ENCODE data around the gene ZDHHC17.

ZDHHC17 gene

GRCh38 chr12:76747245-76747644 is 16.7 kb upstream of the ZDHHC17 start:
- H3K27ac ChIP-seq = no peak overlapping the region
- TF ChIP-seq CTCF (IDR thresholded peaks at IDR 0.05) (no peak), ZFX (IDR thresholded peaks at IDR 0.05; ENCODE audit: borderline replicate concordance) (no peak)

- TF ChIP-seq CTCF (IDR thresholded peaks at IDR 0.05) (no peak), ZFX (IDR thresholded peaks at IDR 0.05; ENCODE audit: borderline replicate concordance) (no peak)
Measured at GRCh38 chr12:76755829-76756379, 8.0 kb upstream of the ZDHHC17 start.

GRCh38 chr12:76757694-76758093 is 6.2 kb upstream of the ZDHHC17 start:
- TF ChIP-seq CTCF (IDR thresholded peaks at IDR 0.05) (no peak), ZFX (IDR thresholded peaks at IDR 0.05; ENCODE audit: borderline replicate concordance) (no peak)
- no peak overlapping the region for H3K27ac ChIP-seq

More at GRCh38 chr12:76755829-76756379, 8.0 kb upstream of the ZDHHC17 start:
- H3K27ac ChIP-seq = no peak overlapping the region

GRCh38 chr12:76762601-76762980 is 1.3 kb upstream of the ZDHHC17 start:
- H3K27ac ChIP-seq = no peak overlapping the region
- TF ChIP-seq CTCF (IDR thresholded peaks at IDR 0.05) = no peak
- TF ChIP-seq ZFX (IDR thresholded peaks at IDR 0.05; ENCODE audit: borderline replicate concordance) = no peak

- peak overlapping the region; percentile 92 for H3K27ac ChIP-seq
- TF ChIP-seq CTCF (IDR thresholded peaks at IDR 0.05) = no peak
- TF ChIP-seq ZFX (IDR thresholded peaks at IDR 0.05; ENCODE audit: borderline replicate concordance) = no peak
Measured at GRCh38 chr12:76764856-76765255, 941 bp downstream of the ZDHHC17 start.

- no peak for TF ChIP-seq CTCF (IDR thresholded peaks at IDR 0.05)
- TF ChIP-seq ZFX (IDR thresholded peaks at IDR 0.05; ENCODE audit: borderline replicate concordance) = no peak
- no peak overlapping the region for H3K27ac ChIP-seq
Measured at GRCh38 chr12:76765598-76765997, 1.7 kb downstream of the ZDHHC17 start.

- H3K27ac ChIP-seq = no peak overlapping the region
- no peak for TF ChIP-seq ZFX (IDR thresholded peaks at IDR 0.05; ENCODE audit: borderline replicate concordance)
- TF ChIP-seq CTCF (IDR thresholded peaks at IDR 0.05) = no peak
Measured at GRCh38 chr12:76766161-76766560, 2.2 kb downstream of the ZDHHC17 start.
